Activated CD8-positive, alpha-beta T cell treated with anti-CD3 and anti-CD28 coated beads, Interleukin-2, amount 10 ng/mL, durations not matched to agents 7 days and 5 days (primary cell): ENCODE data around the gene GOLGA3. TPM values are rescaled to one million over a fixed set of nuclear protein-coding genes. Genes with fewer than 3 reads are reported as not detected.

ENCODE experiments used
- ATAC-seq: fragments of 150-1000 bp; cut with Tn5 transposase; one replicate; pipeline ENCODE4 v1.10.0; 2021; ENCODE audit warnings: moderate library complexity
- CTCF ChIA-PET: fragments of 350-600 bp; sonication (Branson Sonifier 250); formaldehyde crosslinking; loops from one replicate; lab custom pipeline; 2021; ENCODE audit warnings: antibody characterized with exemption; lab: Charles Lee
- POLR2A ChIA-PET: fragments of 350-600 bp; sonication (Branson Sonifier 250); formaldehyde crosslinking; loops from one replicate; lab custom pipeline; 2021; ENCODE audit warnings: antibody characterized with exemption; lab: Charles Lee
- DNase-seq: peaks from one replicate; pipeline ENCODE4 v3.0.0-alpha.2; 2020
- H3K27ac Mint-ChIP-seq: one replicate; pipeline ENCODE4 v1.8.0; 2021; ENCODE audit warnings: mild to moderate bottlenecking, mixed read lengths
- H3K27me3 Mint-ChIP-seq: one replicate; pipeline ENCODE4 v1.8.0; 2021; ENCODE audit warnings: low read depth, mixed read lengths
- H3K36me3 Mint-ChIP-seq: one replicate; pipeline ENCODE4 v1.8.0; 2021; ENCODE audit warnings: low read depth, mixed read lengths
- H3K4me1 Mint-ChIP-seq: one replicate; pipeline ENCODE4 v1.8.0; 2021; ENCODE audit warnings: low read depth, mixed read lengths
- H3K4me3 Mint-ChIP-seq: one replicate; pipeline ENCODE4 v1.8.0; 2021; ENCODE audit warnings: mild to moderate bottlenecking, mixed read lengths
- H3K9me3 Mint-ChIP-seq: one replicate; pipeline ENCODE4 v1.8.0; 2022; ENCODE audit warnings: mixed read lengths; ENCODE audit not compliant: insufficient read depth
- total RNA-seq, 2 experiments: library from RNA; stranded (reverse); gene quantifications; one replicate each; pipeline ENCODE4 v1.2.3, GENCODE V29; 2021

Gene GOLGA3
- total RNA-seq, 2 experiments from 2014 or later, result 63.7 to 69.3 TPM

GRCh38 chr12:132723015-132723763, 105.5 kb downstream of the GOLGA3 start:
- ChIA-PET POLR2A (no interaction called here), CTCF (no interaction called here)
- Mint-ChIP-seq H3K4me3 (no peak overlapping the region), H3K27me3 (no peaks in the 10 kb centered on the region), H3K36me3 (peaks cover 75% of the 10 kb centered on the region), H3K27ac (no peak overlapping the region), H3K4me1 (no peaks in the 10 kb centered on the region), H3K9me3 (no peaks in the 10 kb centered on the region)
- DNase-seq (no peak), ATAC-seq (no peak)

- H3K36me3 Mint-ChIP-seq, result peaks cover 63% of the 10 kb centered on the region
- ChIA-PET CTCF (interaction anchor here (1.5 kb wide), 1 partner anchor 16 kb away, joined by 3 read pairs; no protein-coding TSS in a partner anchor), POLR2A (no interaction called here)
- no peak overlapping the region for H3K4me3 Mint-ChIP-seq
- no peak overlapping the region for H3K27ac Mint-ChIP-seq
- DNase-seq (no peak), ATAC-seq (no peak)
- no peaks in the 10 kb centered on the region for H3K4me1 Mint-ChIP-seq
- no peaks in the 10 kb centered on the region for H3K27me3 Mint-ChIP-seq
- H3K9me3 Mint-ChIP-seq, result no peaks in the 10 kb centered on the region
Observed at GRCh38 chr12:132720606-132721345, 107.9 kb downstream of the GOLGA3 start.

- Mint-ChIP-seq H3K4me1 (no peaks in the 10 kb centered on the region), H3K27me3 (no peaks in the 10 kb centered on the region), H3K9me3 (no peaks in the 10 kb centered on the region), H3K36me3 (peaks cover 60% of the 10 kb centered on the region), H3K4me3 (no peak overlapping the region), H3K27ac (no peak overlapping the region)
- ATAC-seq (no peak), DNase-seq (no peak)
- ChIA-PET POLR2A (no interaction called here), CTCF (no interaction called here)
Observed at GRCh38 chr12:132719954-132720324, 108.7 kb downstream of the GOLGA3 start.

- POLR2A ChIA-PET, result no interaction called here
- Mint-ChIP-seq H3K4me1 (peaks cover 2% of the 10 kb centered on the region), H3K27ac (no peak overlapping the region), H3K9me3 (no peaks in the 10 kb centered on the region), H3K4me3 (no peak overlapping the region), H3K27me3 (no peaks in the 10 kb centered on the region), H3K36me3 (peaks cover 63% of the 10 kb centered on the region)
- CTCF ChIA-PET, result no interaction called here
- no peak for DNase-seq
- ATAC-seq, result no peak
Observed at GRCh38 chr12:132719141-132719953, 109.3 kb downstream of the GOLGA3 start.

Other genes starting within 250 kb of the GOLGA3 start
- not detected for gene LRCOL1, start 218.3 kb downstream of the GOLGA3 start, total RNA-seq
- gene P2RX2, start 210.1 kb downstream of the GOLGA3 start, total RNA-seq, result not detected
- gene POLE, start 141.5 kb downstream of the GOLGA3 start, total RNA-seq, result 100 to 1,000 TPM; 200 to 202 TPM
- gene PXMP2, start 141.3 kb downstream of the GOLGA3 start, total RNA-seq, result 10 to 100 TPM; 38.0 to 40.6 TPM
- gene PGAM5, start 118.0 kb downstream of the GOLGA3 start, total RNA-seq, result 10 to 100 TPM; 59.3 to 59.8 TPM
- gene ANKLE2, start 67.0 kb downstream of the GOLGA3 start, total RNA-seq, result 100 to 1,000 TPM in 1 of 2 experiments, 10 to 100 TPM in 1; 95.7 to 101 TPM
- gene CHFR, start 58.7 kb upstream of the GOLGA3 start, total RNA-seq, result 10 to 100 TPM; 88.0 to 90.6 TPM
- gene ZNF605, start 127.4 kb upstream of the GOLGA3 start, total RNA-seq, result 1 to 10 TPM; 9.6 to 9.9 TPM
- gene ZNF26, start 157.5 kb upstream of the GOLGA3 start, total RNA-seq, result 10 to 100 TPM; 19.5 to 20.8 TPM
- gene ZNF84, start 208.6 kb upstream of the GOLGA3 start, total RNA-seq, result 10 to 100 TPM; 27.2 to 28.7 TPM